Fibroblast of lung (primary cell): Measurements from ENCODE around the gene RPS15. TPM values are rescaled to one million over a fixed set of nuclear protein-coding genes. Genes with fewer than 3 reads are reported as not detected.
"Not testable (repeated sequence)": the region's sequence is repeated elsewhere in the genome, so short reads cannot be mapped to it uniquely, and the experiment has no call there.

Experiments
- DNase-seq, 2 donors: peaks; one replicate each; pipeline versions ENCODE4 v3.0.0 to v3.0.0-alpha.2; 2010; ENCODE audit warnings: low read depth in 2 of 2
- H2AFZ ChIP-seq: 2 replicates; pipeline ENCODE4 v1.5.1; 2012; ENCODE audit warnings: low read length, control low read depth, inconsistent platforms
- H3K27ac ChIP-seq: 2 replicates; pipeline ENCODE4 v1.5.1; 2011; ENCODE audit warnings: low read length, control low read depth; ENCODE audit not compliant: insufficient read depth
- H3K27me3 ChIP-seq: 2 replicates; pipeline ENCODE4 v1.5.1; 2011; ENCODE audit warnings: mild to moderate bottlenecking, low read length; ENCODE audit not compliant: control insufficient read depth, insufficient read depth
- H3K36me3 ChIP-seq: 2 replicates; pipeline ENCODE4 v1.5.1; 2011; ENCODE audit warnings: low read length; ENCODE audit not compliant: control insufficient read depth, insufficient read depth
- H3K4me1 ChIP-seq: 2 replicates; pipeline ENCODE4 v1.5.1; 2011; ENCODE audit warnings: low read length; ENCODE audit not compliant: control insufficient read depth, insufficient read depth; ENCODE audit errors: extremely low read depth
- H3K4me2 ChIP-seq: 2 replicates; pipeline ENCODE4 v1.5.1; 2011; ENCODE audit warnings: low read length, control low read depth; ENCODE audit not compliant: insufficient read depth; ENCODE audit errors: extremely low read depth
- H3K4me3 ChIP-seq, 4 experiments: fragments of 200-600 bp in 1 of 4; sonication (generic) in 1 of 4; replicated peaks in 1 of 4; 2 replicates each; pipeline ENCODE4 v1.5.1; 2011 to 2016; ENCODE audit warnings: low read length in 4 of 4, low read depth in 3 of 4, mild to moderate bottlenecking in 3 of 4, control low read depth in 2 of 4, inconsistent platforms in 1 of 4, mixed read lengths in 1 of 4; ENCODE audit not compliant: insufficient read depth in 1 of 4; ENCODE audit errors: control extremely low read depth in 1 of 4
- H3K79me2 ChIP-seq: 2 replicates; pipeline ENCODE4 v1.5.1; 2012; ENCODE audit warnings: mild to moderate bottlenecking, low read length, inconsistent platforms; ENCODE audit not compliant: control insufficient read depth, insufficient read depth
- H3K9ac ChIP-seq: 2 replicates; pipeline ENCODE4 v1.5.1; 2011; ENCODE audit warnings: mild to moderate bottlenecking, low read length, control low read depth; ENCODE audit not compliant: insufficient read depth
- H3K9me3 ChIP-seq: 2 replicates; pipeline ENCODE4 v1.5.1; 2012; ENCODE audit warnings: low read depth, low read length; ENCODE audit not compliant: control insufficient read depth, insufficient read depth
- H4K20me1 ChIP-seq: 2 replicates; pipeline ENCODE4 v1.5.1; 2011; ENCODE audit warnings: low read length; ENCODE audit not compliant: control insufficient read depth, insufficient read depth; ENCODE audit errors: extremely low read depth
- CTCF ChIP-seq, 2 donors: IDR thresholded peaks in 1 of 2; conservative IDR thresholded peaks in 1 of 2; 1 replicate in 1 of 2; 2 replicates in 1 of 2; pipeline ENCODE4 v1.5.1; 2011 to 2012; ENCODE audit warnings: low read length in 2 of 2, control low read depth in 1 of 2, inconsistent platforms in 1 of 2, low read depth in 1 of 2, mild to moderate bottlenecking in 1 of 2
- EZH2 ChIP-seq: IDR thresholded peaks from 2 replicates; pipeline ENCODE4 v1.5.1; 2012; ENCODE audit warnings: low read length, control low read depth, mild to moderate bottlenecking; ENCODE audit errors: missing control alignments
- polyA plus RNA-seq, 2 donors: library from polyadenylated mRNA; depleted of rRNA in 1 of 2; stranded (reverse) in 1 of 2; unstranded in 1 of 2; fragments of >200 nt; gene quantifications; 2 replicates each; pipeline ENCODE4 v1.2.1, GENCODE V29; 2011 to 2012; ENCODE audit warnings: missing spikeins in 1 of 2
- total RNA-seq: library from RNA; depleted of rRNA; stranded (reverse); fragments of >200 nt; gene quantifications from 2 replicates; pipeline ENCODE4 v1.2.1, GENCODE V29; 2014

RPS15 gene
- total and polyA plus RNA-seq, 2 donors (not counting 1 experiment from before 2014, with no cell fraction given): 369 to 878 TPM

- Histone ChIP-seq H3K36me3 (peaks cover 40% of the 10 kb centered on the region), H3K27ac (peak overlapping the region; percentile 96), H3K79me2 (peaks cover 33% of the 10 kb centered on the region), H4K20me1 (no peaks in the 10 kb centered on the region), H3K9ac (peak overlapping the region; percentile 93), H3K9me3 (no peaks in the 10 kb centered on the region), H2AFZ (no peak overlapping the region), H3K4me1 (peaks cover 2% of the 10 kb centered on the region), H3K4me3 (peak overlapping the region; percentile 72 to 96 (median 90)), H3K4me2 (peak overlapping the region; percentile 88), H3K27me3 (no peaks in the 10 kb centered on the region)
- TF ChIP-seq CTCF (conservative IDR thresholded peaks at IDR 0.05 in 1 of 2, IDR thresholded peaks at IDR 0.05 in 1 of 2; ENCODE audit: low read depth in 1 of 2, low read length in 2 of 2) (no peak), EZH2 (no peak)
- no peak for DNase-seq
These were observed 748 bp downstream of the RPS15 start for GRCh38 chr19:1438933-1439354.

GRCh38 chr19:1439525-1440417, 1.6 kb downstream of the RPS15 start:
- Histone ChIP-seq H3K36me3 (peaks cover 35% of the 10 kb centered on the region), H3K4me2 (peak overlapping the region; percentile 88), H3K4me3 (peak overlapping the region; percentile 72 to 96 (median 90)), H3K9ac (peak overlapping the region; percentile 93), H3K79me2 (peaks cover 33% of the 10 kb centered on the region), H3K27ac (peak overlapping the region; percentile 96)
- not testable (repeated sequence) for H3K4me1 ChIP-seq, H4K20me1 ChIP-seq, H2AFZ ChIP-seq, H3K9me3 ChIP-seq, H3K27me3 ChIP-seq
- peak in 1 of 2 donors; percentile 23 for DNase-seq

- peaks cover 34% of the 10 kb centered on the region for H3K36me3 ChIP-seq
- H3K4me2 ChIP-seq: no peak overlapping the region
- no peak overlapping the region for H3K27ac ChIP-seq
These were observed 2.2 kb downstream of the RPS15 start for GRCh38 chr19:1440418-1440801.

More at GRCh38 chr19:1440418-1440801, 2.2 kb downstream of the RPS15 start:
- no peaks in the 10 kb centered on the region for H3K9me3 ChIP-seq
- H3K27me3 ChIP-seq: no peaks in the 10 kb centered on the region
- H3K4me3 ChIP-seq: peak overlapping the region in 1 of 4 experiments; percentile 95
- H4K20me1 ChIP-seq: no peaks in the 10 kb centered on the region
- DNase-seq: no peak
- H3K9ac ChIP-seq: no peak overlapping the region
- no peak for TF ChIP-seq CTCF (conservative IDR thresholded peaks at IDR 0.05 in 1 of 2, IDR thresholded peaks at IDR 0.05 in 1 of 2; ENCODE audit: low read depth in 1 of 2, low read length in 2 of 2)
- TF ChIP-seq EZH2: no peak
- peaks cover 33% of the 10 kb centered on the region for H3K79me2 ChIP-seq
- peaks cover 3% of the 10 kb centered on the region for H3K4me1 ChIP-seq
- H2AFZ ChIP-seq: no peak overlapping the region
